ENCODE data around the gene RAB22A. TPM values are rescaled to one million over a fixed set of nuclear protein-coding genes. Genes with fewer than 3 reads are reported as not detected.

RAB22A gene
- total RNA-seq, 2 donors from 2014 or later = 18.7 to 26.5 TPM

DNA sequence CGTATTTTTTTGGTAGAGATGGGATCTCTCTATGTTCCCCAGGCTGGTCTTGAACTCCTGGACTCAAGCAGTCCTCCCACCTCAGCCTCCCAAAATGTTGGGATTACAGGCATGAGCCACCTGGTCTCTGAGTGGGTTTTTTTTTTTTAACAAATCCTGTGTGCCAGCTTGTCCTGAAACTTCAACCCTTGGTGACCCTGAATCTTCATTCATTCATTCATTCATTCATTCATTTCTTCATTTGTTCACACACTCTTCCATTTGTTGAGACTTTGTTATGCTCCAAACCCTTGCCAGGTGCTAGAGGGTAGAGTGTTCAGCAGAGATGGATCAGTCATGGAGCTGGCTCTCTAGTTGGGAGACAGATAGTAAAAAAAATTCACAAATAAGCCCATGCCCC, 67.5 kb downstream of the RAB22A start:
- no peak overlapping the region for H3K4me3 ChIP-seq
- no peaks in the 10 kb centered on the region for H3K36me3 ChIP-seq
- DNase-seq (ENCODE audit: low spot score) (no peak), ATAC-seq (ENCODE audit: insufficient number of reproducible peaks, low FRiP score, low read depth) (no peak)
- H3K9me3 ChIP-seq = no peaks in the 10 kb centered on the region
- no peaks in the 10 kb centered on the region for H3K4me1 ChIP-seq (ENCODE audit: control insufficient read depth in 1 of 2, low read depth in 2 of 2)
- H3K27me3 ChIP-seq (replicated peaks; ENCODE audit: insufficient read depth) = no peaks in the 10 kb centered on the region
- TF ChIP-seq, protein P1, sequence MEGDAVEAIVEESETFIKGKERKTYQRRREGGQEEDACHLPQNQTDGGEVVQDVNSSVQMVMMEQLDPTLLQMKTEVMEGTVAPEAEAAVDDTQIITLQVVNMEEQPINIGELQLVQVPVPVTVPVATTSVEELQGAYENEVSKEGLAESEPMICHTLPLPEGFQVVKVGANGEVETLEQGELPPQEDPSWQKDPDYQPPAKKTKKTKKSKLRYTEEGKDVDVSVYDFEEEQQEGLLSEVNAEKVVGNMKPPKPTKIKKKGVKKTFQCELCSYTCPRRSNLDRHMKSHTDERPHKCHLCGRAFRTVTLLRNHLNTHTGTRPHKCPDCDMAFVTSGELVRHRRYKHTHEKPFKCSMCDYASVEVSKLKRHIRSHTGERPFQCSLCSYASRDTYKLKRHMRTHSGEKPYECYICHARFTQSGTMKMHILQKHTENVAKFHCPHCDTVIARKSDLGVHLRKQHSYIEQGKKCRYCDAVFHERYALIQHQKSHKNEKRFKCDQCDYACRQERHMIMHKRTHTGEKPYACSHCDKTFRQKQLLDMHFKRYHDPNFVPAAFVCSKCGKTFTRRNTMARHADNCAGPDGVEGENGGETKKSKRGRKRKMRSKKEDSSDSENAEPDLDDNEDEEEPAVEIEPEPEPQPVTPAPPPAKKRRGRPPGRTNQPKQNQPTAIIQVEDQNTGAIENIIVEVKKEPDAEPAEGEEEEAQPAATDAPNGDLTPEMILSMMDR (IDR thresholded peaks at IDR 0.05) = no peak
- H3K27ac ChIP-seq = no peak overlapping the region

DNA sequence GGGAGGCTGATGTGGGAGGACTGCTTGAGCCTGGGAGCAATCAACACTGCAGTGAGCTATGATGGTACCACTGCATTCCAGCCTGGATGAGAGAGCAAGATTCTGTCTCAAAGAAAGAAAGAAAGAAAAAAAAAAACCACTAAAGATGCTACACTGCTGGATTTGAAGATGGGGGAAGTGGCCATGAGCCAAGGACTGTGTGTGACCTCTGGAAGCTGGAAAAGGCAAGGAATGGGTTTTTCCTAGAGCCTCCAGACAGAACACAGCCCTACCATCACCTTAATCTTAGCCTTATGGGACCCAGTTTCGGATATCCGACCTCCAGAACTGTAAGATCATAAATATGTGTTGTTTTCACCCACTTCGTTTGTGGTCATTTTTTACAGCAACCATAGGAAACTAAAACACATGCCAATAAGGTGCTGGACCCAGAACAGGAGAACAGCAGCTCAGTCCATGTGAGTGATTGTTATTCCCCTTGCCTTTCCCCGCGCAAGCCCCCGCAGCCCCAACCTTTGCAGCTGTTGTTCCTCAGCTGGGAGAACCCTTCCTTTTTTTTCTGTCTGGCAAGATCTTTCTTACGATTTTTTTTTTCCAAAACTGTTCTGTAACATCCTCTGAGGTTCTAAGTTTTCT, 68.4 kb downstream of the RAB22A start:
- TF ChIP-seq, protein P1 (IDR thresholded peaks at IDR 0.05) = no peak
- no peak for DNase-seq (ENCODE audit: low spot score)
- no peak overlapping the region for H3K27ac ChIP-seq

DNA sequence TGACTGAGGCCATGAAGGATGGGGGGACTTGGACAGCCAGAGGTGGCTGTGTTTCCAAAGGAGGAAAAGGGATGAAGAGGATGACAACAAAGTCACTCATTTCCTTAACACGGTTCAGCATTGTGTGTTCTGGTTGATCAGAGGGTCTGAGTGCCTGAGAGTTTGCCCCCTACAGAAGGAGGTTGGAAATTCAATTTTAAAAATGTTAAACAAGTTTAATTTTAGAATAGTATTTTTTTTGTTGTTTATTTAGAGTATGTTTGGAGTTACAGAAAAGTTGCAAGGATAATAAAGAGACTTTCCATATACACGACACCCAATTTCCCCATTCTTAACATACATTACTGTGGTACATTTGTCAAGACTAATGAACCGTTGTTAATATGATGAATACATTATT, 69.2 kb downstream of the RAB22A start:
- no peaks in the 10 kb centered on the region for H3K36me3 ChIP-seq
- H3K9me3 ChIP-seq = no peaks in the 10 kb centered on the region
- TF ChIP-seq, protein P1 (IDR thresholded peaks at IDR 0.05) = no peak
- no peaks in the 10 kb centered on the region for H3K4me1 ChIP-seq (ENCODE audit: control insufficient read depth in 1 of 2, low read depth in 2 of 2)
- ATAC-seq (ENCODE audit: insufficient number of reproducible peaks, low FRiP score, low read depth) = no peak
- no peak for DNase-seq (ENCODE audit: low spot score)
- H3K27ac ChIP-seq = no peak overlapping the region
- H3K4me3 ChIP-seq = no peak overlapping the region
- H3K27me3 ChIP-seq (replicated peaks; ENCODE audit: insufficient read depth) = no peaks in the 10 kb centered on the region

More for the DNA sequence above, 68.4 kb downstream of the RAB22A start:
- no peaks in the 10 kb centered on the region for H3K27me3 ChIP-seq (replicated peaks; ENCODE audit: insufficient read depth)
- H3K9me3 ChIP-seq = no peaks in the 10 kb centered on the region
- ATAC-seq (ENCODE audit: insufficient number of reproducible peaks, low FRiP score, low read depth) = no peak
- no peak overlapping the region for H3K4me3 ChIP-seq
- H3K4me1 ChIP-seq (ENCODE audit: control insufficient read depth in 1 of 2, low read depth in 2 of 2) = no peaks in the 10 kb centered on the region
- H3K36me3 ChIP-seq = no peaks in the 10 kb centered on the region

DNA sequence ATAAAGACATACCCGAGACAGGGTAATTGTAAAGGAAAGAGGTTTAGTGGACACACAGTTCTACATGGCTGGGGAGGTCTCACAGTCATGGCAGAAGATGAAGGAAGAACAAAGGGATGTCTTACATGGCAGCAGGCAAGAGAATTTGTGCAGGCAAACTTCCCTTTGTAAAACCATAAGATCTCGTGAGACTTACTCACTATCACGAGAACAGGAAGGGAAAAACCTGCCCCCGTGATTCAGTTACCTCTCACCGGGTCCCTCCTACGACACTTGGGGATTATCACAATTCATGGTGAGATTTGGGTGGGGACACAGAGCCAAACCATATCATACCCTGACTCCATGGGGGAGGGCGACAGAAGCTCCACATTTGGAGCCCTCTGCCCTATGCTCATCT, 72.1 kb downstream of the RAB22A start:
- DNase-seq (ENCODE audit: low spot score) = no peak
- no peaks in the 10 kb centered on the region for H3K36me3 ChIP-seq
- H3K27me3 ChIP-seq (replicated peaks; ENCODE audit: insufficient read depth) = no peaks in the 10 kb centered on the region
- H3K9me3 ChIP-seq = no peaks in the 10 kb centered on the region
- H3K4me1 ChIP-seq (ENCODE audit: control insufficient read depth in 1 of 2, low read depth in 2 of 2) = no peaks in the 10 kb centered on the region
- no peak overlapping the region for H3K4me3 ChIP-seq
- TF ChIP-seq, protein P1 (IDR thresholded peaks at IDR 0.05) = no peak
- no peak for ATAC-seq (ENCODE audit: insufficient number of reproducible peaks, low FRiP score, low read depth)
- H3K27ac ChIP-seq = no peak overlapping the region

DNA sequence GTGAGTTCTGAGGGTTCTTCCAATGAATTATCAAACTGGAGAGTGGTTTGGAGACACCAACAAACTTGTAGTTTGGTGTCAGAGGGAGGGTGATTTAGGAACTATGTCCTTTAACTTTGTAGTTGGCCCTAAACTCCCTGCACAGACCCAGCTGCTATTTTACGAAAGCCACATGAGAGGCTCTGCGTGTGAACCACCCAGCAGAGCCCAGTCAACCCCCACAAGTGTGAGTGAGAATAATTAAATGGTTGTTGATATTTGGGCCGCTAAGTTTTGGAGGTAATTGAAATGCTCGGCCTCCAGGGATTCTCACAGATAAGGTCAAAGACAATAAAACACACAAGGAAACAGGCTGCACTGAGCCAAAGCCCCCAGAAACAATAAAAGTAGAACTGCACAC, 72.6 kb downstream of the RAB22A start:
- no peaks in the 10 kb centered on the region for H3K9me3 ChIP-seq
- ATAC-seq (ENCODE audit: insufficient number of reproducible peaks, low FRiP score, low read depth) = no peak
- no peaks in the 10 kb centered on the region for H3K4me1 ChIP-seq (ENCODE audit: control insufficient read depth in 1 of 2, low read depth in 2 of 2)
- TF ChIP-seq, protein P1 (IDR thresholded peaks at IDR 0.05) = no peak
- no peak overlapping the region for H3K4me3 ChIP-seq
- no peak overlapping the region for H3K27ac ChIP-seq
- no peak for DNase-seq (ENCODE audit: low spot score)
- no peaks in the 10 kb centered on the region for H3K36me3 ChIP-seq
- H3K27me3 ChIP-seq (replicated peaks; ENCODE audit: insufficient read depth) = no peaks in the 10 kb centered on the region

Measured in thoracic aorta (tissue), 2 donors.